Neural cell (in vitro differentiated cells): ENCODE measurements around the gene CACNA1I. TPM values are rescaled to one million over a fixed set of nuclear protein-coding genes. Genes with fewer than 3 reads are reported as not detected.

Experiments used
- H2AFZ ChIP-seq: fragments of 200-600, 300-800 bp; sonication (generic), shearing (Covaris generic); 2 replicates; pipeline ENCODE4 v1.6.0; 2014; ENCODE audit warnings: low read depth, mild to moderate bottlenecking, antibody characterized with exemption, low read length, moderate library complexity
- H3F3A ChIP-seq: fragments of 200-600 bp; shearing (Covaris generic); 2 replicates; pipeline ENCODE4 v1.6.1; 2016; ENCODE audit warnings: mild to moderate bottlenecking, moderate library complexity, mixed read lengths, antibody characterized with exemption, low read length; ENCODE audit not compliant: insufficient read depth, poor library complexity, severe bottlenecking
- H3K27ac ChIP-seq: fragments of 200-600, 300-800 bp; sonication (generic), shearing (Covaris generic); 2 replicates; pipeline ENCODE4 v1.5.1; 2014; ENCODE audit warnings: mild to moderate bottlenecking, low read length, moderate library complexity
- H3K27me3 ChIP-seq: fragments of 300-800, 200-600 bp; sonication (generic), shearing (Covaris generic); 2 replicates; pipeline ENCODE4 v1.6.0; 2014; ENCODE audit warnings: mild to moderate bottlenecking, low read depth, low read length, moderate library complexity; ENCODE audit not compliant: insufficient read depth
- H3K36me3 ChIP-seq: fragments of 300-800, 200-600 bp; sonication (generic), shearing (Covaris generic); 2 replicates; pipeline ENCODE4 v1.5.1; 2014; ENCODE audit warnings: mild to moderate bottlenecking, antibody characterized with exemption, low read length, moderate library complexity; ENCODE audit not compliant: insufficient read depth
- H3K4me2 ChIP-seq: fragments of 300-800, 200-600 bp; sonication (generic), shearing (Covaris generic); 2 replicates; pipeline ENCODE4 v1.6.0; 2014; ENCODE audit warnings: mild to moderate bottlenecking, low read length
- H3K4me3 ChIP-seq: fragments of 300-800, 200-600 bp; sonication (generic), shearing (Covaris generic); 2 replicates; pipeline ENCODE4 v1.5.1; 2014; ENCODE audit warnings: mild to moderate bottlenecking, low read length, moderate library complexity
- H3K79me2 ChIP-seq: fragments of 200-600 bp; shearing (Covaris generic); replicated peaks from 2 replicates; pipeline ENCODE4 v1.6.0; 2014; ENCODE audit warnings: mild to moderate bottlenecking, low read length, moderate library complexity; ENCODE audit not compliant: insufficient read depth
- H3K9ac ChIP-seq: fragments of 300-800, 200-600 bp; sonication (generic), shearing (Covaris generic); 2 replicates; pipeline ENCODE4 v1.6.1; 2016; ENCODE audit warnings: mild to moderate bottlenecking, low read length, mixed read lengths
- H3K9me2 ChIP-seq: fragments of 200-600 bp; shearing (Covaris generic); 2 replicates; pipeline ENCODE4 v1.6.1; 2016; ENCODE audit warnings: mild to moderate bottlenecking, low read length, mixed read lengths; ENCODE audit not compliant: insufficient read depth
- H3K9me3 ChIP-seq: fragments of 200-600, 300-800 bp; sonication (generic), shearing (Covaris generic); 2 replicates; pipeline ENCODE4 v1.6.1; 2016; ENCODE audit warnings: mild to moderate bottlenecking, mixed run types, low read length, moderate library complexity, mixed read lengths
- H4K20me1 ChIP-seq: fragments of 200-600 bp; shearing (Covaris generic); 2 replicates; pipeline ENCODE4 v1.6.1; 2016; ENCODE audit warnings: mild to moderate bottlenecking, mixed run types; ENCODE audit not compliant: insufficient read depth
- EP300 ChIP-seq: fragments of 450-650 bp; conservative IDR thresholded peaks from 2 replicates; pipeline ENCODE4 v1.6.1; 2014; ENCODE audit warnings: antibody characterized with exemption, mild to moderate bottlenecking, moderate library complexity; ENCODE audit not compliant: poor library complexity, severe bottlenecking
- EZH2 ChIP-seq: fragments of 200-600, 300-800 bp; shearing (Covaris generic), sonication (generic); IDR thresholded peaks from 2 replicates; pipeline ENCODE4 v1.6.1; 2014; ENCODE audit warnings: antibody characterized with exemption, low read length, borderline replicate concordance, mild to moderate bottlenecking; ENCODE audit not compliant: insufficient read depth, poor library complexity, severe bottlenecking
- MXI1 ChIP-seq: fragments of 450-650 bp; conservative IDR thresholded peaks from 2 replicates; pipeline ENCODE4 v1.6.1; 2014; ENCODE audit warnings: antibody characterized with exemption, mild to moderate bottlenecking; ENCODE audit not compliant: poor library complexity, severe bottlenecking
- POLR2AphosphoS5 ChIP-seq: IDR thresholded peaks from 2 replicates; pipeline ENCODE4 v1.6.1; 2012
- RAD21 ChIP-seq: fragments of 450-650 bp; conservative IDR thresholded peaks from 2 replicates; pipeline ENCODE4 v1.6.1; 2014; ENCODE audit warnings: antibody characterized with exemption, mild to moderate bottlenecking, moderate library complexity
- SMC3 ChIP-seq: fragments of 450-650 bp; conservative IDR thresholded peaks from 2 replicates; pipeline ENCODE4 v1.6.1; 2014; ENCODE audit warnings: antibody characterized with exemption, mild to moderate bottlenecking, moderate library complexity; ENCODE audit not compliant: poor library complexity
- TAF1 ChIP-seq: IDR thresholded peaks from 2 replicates; pipeline ENCODE4 v1.6.1; 2012; ENCODE audit warnings: low read depth
- polyA plus RNA-seq: library from polyadenylated mRNA; depleted of rRNA; stranded (reverse); fragments of >200 nt; gene quantifications from 2 replicates; pipeline ENCODE4 v1.2.3, GENCODE V29; 2014
- TF ChIP-seq, protein P1 (sequence below): fragments of 450-650 bp; IDR thresholded peaks from 2 replicates; pipeline ENCODE4 v1.5.1; 2014; ENCODE audit warnings: antibody characterized with exemption, mild to moderate bottlenecking, moderate library complexity; ENCODE audit not compliant: poor library complexity, severe bottlenecking
- TF ChIP-seq, protein P2 (sequence below): IDR thresholded peaks from 2 replicates; pipeline ENCODE4 v1.6.1; 2012; ENCODE audit warnings: borderline replicate concordance

Gene CACNA1I
- polyA plus RNA-seq, 1 donor from 2014 or later, result 1.9 TPM

DNA sequence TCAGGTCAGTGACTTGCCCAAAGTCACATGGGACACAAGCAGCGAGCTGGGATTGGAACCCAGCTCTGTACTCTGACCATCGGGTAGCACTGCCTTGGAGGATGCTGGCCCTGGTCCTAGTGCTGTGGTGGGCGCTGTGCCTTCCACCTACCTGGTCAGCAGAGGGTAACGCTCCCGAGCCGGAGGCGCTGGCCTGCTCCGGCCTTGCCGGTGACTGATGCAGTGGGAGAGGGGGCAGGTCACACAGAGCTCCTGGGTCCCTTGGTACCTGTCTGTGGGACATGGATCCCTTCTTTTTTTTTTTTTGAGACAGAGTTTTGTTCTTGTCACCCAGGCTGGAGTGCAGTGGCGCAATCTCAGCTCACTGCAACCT, 43.0 kb downstream of the CACNA1I start:
- Histone ChIP-seq H2AFZ (no peak overlapping the region), H3K27me3 (no peaks in the 10 kb centered on the region), H3K4me3 (no peak overlapping the region), H3K4me2 (no peak overlapping the region), H3K9me3 (no peaks in the 10 kb centered on the region), H3F3A (no peaks in the 10 kb centered on the region), H3K36me3 (no peaks in the 10 kb centered on the region), H4K20me1 (no peaks in the 10 kb centered on the region), H3K9me2 (no peaks in the 10 kb centered on the region), H3K79me2 (no peaks in the 10 kb centered on the region), H3K27ac (no peak overlapping the region), H3K9ac (no peak overlapping the region)
- no peak for TF ChIP-seq POLR2AphosphoS5
- TF ChIP-seq, protein P1, sequence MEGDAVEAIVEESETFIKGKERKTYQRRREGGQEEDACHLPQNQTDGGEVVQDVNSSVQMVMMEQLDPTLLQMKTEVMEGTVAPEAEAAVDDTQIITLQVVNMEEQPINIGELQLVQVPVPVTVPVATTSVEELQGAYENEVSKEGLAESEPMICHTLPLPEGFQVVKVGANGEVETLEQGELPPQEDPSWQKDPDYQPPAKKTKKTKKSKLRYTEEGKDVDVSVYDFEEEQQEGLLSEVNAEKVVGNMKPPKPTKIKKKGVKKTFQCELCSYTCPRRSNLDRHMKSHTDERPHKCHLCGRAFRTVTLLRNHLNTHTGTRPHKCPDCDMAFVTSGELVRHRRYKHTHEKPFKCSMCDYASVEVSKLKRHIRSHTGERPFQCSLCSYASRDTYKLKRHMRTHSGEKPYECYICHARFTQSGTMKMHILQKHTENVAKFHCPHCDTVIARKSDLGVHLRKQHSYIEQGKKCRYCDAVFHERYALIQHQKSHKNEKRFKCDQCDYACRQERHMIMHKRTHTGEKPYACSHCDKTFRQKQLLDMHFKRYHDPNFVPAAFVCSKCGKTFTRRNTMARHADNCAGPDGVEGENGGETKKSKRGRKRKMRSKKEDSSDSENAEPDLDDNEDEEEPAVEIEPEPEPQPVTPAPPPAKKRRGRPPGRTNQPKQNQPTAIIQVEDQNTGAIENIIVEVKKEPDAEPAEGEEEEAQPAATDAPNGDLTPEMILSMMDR, result no peak
- TF ChIP-seq RAD21, result no peak
- TF ChIP-seq EZH2, result no peak
- no peak for TF ChIP-seq SMC3
- TF ChIP-seq EP300, result no peak
- no peak for TF ChIP-seq MXI1

DNA sequence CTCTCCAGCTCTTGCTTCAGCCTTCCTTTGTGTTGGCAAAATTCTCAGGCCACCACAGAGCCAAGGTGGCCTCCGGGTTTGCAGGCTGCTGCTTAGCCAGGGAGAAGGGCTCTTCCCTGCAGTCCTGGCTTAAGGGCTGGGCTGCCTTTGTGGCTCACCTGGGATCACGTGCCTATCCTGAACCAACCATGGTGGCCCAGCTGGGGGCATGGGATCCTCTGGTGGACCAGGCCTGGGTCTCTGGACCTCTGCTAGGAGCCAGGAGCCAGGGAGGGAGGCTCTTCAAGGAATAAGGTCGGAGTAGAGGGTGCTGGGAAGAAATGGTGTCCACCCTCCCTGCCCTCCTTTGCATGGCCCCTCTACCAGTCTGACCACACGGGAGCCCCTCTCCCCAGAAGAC, 43.9 kb downstream of the CACNA1I start:
- Histone ChIP-seq H3K4me2 (no peak overlapping the region), H3K4me3 (no peak overlapping the region), H3K9ac (no peak overlapping the region), H3K79me2 (no peaks in the 10 kb centered on the region), H3K27ac (no peak overlapping the region), H3K27me3 (no peaks in the 10 kb centered on the region), H4K20me1 (no peaks in the 10 kb centered on the region), H3F3A (no peaks in the 10 kb centered on the region), H3K9me3 (no peaks in the 10 kb centered on the region), H2AFZ (no peak overlapping the region), H3K9me2 (no peaks in the 10 kb centered on the region), H3K36me3 (no peaks in the 10 kb centered on the region)
- TF ChIP-seq EZH2 (no peak), POLR2AphosphoS5 (no peak), TAF1 (no peak), EP300 (no peak), MXI1 (no peak), RAD21 (no peak), SMC3 (no peak)
- TF ChIP-seq, protein P1, result no peak
- TF ChIP-seq, protein P2, sequence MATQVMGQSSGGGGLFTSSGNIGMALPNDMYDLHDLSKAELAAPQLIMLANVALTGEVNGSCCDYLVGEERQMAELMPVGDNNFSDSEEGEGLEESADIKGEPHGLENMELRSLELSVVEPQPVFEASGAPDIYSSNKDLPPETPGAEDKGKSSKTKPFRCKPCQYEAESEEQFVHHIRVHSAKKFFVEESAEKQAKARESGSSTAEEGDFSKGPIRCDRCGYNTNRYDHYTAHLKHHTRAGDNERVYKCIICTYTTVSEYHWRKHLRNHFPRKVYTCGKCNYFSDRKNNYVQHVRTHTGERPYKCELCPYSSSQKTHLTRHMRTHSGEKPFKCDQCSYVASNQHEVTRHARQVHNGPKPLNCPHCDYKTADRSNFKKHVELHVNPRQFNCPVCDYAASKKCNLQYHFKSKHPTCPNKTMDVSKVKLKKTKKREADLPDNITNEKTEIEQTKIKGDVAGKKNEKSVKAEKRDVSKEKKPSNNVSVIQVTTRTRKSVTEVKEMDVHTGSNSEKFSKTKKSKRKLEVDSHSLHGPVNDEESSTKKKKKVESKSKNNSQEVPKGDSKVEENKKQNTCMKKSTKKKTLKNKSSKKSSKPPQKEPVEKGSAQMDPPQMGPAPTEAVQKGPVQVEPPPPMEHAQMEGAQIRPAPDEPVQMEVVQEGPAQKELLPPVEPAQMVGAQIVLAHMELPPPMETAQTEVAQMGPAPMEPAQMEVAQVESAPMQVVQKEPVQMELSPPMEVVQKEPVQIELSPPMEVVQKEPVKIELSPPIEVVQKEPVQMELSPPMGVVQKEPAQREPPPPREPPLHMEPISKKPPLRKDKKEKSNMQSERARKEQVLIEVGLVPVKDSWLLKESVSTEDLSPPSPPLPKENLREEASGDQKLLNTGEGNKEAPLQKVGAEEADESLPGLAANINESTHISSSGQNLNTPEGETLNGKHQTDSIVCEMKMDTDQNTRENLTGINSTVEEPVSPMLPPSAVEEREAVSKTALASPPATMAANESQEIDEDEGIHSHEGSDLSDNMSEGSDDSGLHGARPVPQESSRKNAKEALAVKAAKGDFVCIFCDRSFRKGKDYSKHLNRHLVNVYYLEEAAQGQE, result no peak
